Measurements from ENCODE around the gene KLHL17. TPM values are rescaled to one million over a fixed set of nuclear protein-coding genes. Genes with fewer than 3 reads are reported as not detected.
"Not testable (repeated sequence)": the region's sequence is repeated elsewhere in the genome, so short reads cannot be mapped to it uniquely, and the experiment has no call there.

The KLHL17 gene
- total and polyA plus RNA-seq, 10 of the 15 experiments (the other 5 are each of a cell fraction or from before 2014, with no cell fraction given): 0.03 to 30.6 (median 5.3) TPM

DNA sequence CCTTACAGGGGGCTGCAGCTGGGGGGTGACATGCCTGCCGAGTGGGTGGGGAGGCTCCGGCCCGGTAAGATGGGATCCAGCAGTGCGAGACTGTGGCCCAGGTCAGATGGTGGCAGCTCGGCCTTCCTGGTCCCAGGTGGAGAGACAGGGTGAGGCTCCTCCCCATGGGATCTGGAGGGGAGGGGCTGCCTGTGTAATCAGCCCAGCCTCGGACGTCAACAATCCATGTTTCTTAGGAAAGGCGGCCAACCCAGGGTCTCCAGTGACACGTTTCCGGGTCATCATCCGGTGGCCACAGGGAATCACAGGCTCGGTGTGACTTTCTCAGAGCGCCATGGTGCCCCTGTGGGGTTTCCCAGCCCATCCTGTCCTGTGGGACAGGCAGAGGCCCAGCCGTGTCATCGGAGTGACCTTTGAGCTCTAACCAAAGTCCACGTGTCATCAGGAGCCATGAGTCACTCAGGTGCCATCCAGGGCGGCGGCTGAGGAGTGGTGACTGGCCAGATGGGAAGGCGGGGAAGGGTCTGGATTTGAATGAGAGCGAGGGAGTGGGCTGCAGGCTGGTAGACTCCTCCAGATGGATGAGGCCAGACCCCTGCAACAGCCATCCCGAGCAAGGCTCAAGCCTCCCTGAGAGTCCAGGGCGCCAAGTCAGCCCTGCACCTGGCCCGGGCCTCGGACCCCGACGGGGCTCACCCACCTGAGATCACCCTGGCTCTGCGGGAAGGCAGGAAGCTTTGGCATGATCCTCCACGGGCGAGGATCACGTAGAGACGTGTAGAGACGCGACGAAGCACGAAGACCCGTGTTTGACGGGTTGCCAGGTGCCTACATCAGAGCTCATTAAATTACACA, 46.1 kb downstream of the KLHL17 start:
- ChIA-PET RAD21 (ENCODE audit: unreplicated experiment) (interaction anchor here (0.6 to 1.1 kb wide), 2 partner anchors 27 to 206 kb away, joined by 3 to 4 read pairs; no protein-coding TSS in a partner anchor), POLR2A (interaction anchor here (5.4 kb wide), 1 partner anchor 7 kb away, joined by 22 read pairs; the partner anchor contains the start of gene ISG15), CTCF (interaction anchor here (0.8 kb wide), 1 partner anchor 15 kb away, joined by 3 read pairs; no protein-coding TSS in a partner anchor), SMC1A (ENCODE audit: uncharacterized antibody, unreplicated experiment) (interaction anchor here (1.1 kb wide), 1 partner anchor 13 kb away, joined by 4 read pairs; the partner anchor contains the start of gene AGRN)
- BruUV-seq (replicated peaks): no TSS peak
- no peak for FAIRE-seq
- Histone ChIP-seq H3K27ac (ENCODE audit: control insufficient read depth, insufficient read depth) (no peak overlapping the region), H3K4me1 (ENCODE audit: control insufficient read depth, insufficient read depth, low read length) (peaks cover 17% of the 10 kb centered on the region), H3K9me3 (replicated peaks; ENCODE audit: control insufficient read depth, insufficient read depth, low read length) (peaks cover 2% of the 10 kb centered on the region; the same call in 1 of the 3 replicates), H2AFZ (ENCODE audit: control insufficient read depth, low read depth, low read length) (no peak overlapping the region), H3K79me2 (ENCODE audit: control insufficient read depth, insufficient read depth, low read length) (no peaks in the 10 kb centered on the region), H3K36me3 (ENCODE audit: control insufficient read depth in 2 of 2, insufficient read depth in 2 of 2, low read length in 1 of 2) (no peaks in the 10 kb centered on the region), H3K4me2 (ENCODE audit: control insufficient read depth, insufficient read depth) (no peak overlapping the region), H3K27me3 (replicated peaks in 1 of 2; ENCODE audit: control insufficient read depth in 2 of 2, insufficient read depth in 2 of 2, low read length in 1 of 2) (peaks cover 0 to 2% of the 10 kb centered on the region in 2 experiments; a peak in 1 of 4 replicates), H3K4me3 (no peak overlapping the region), H4K20me1 (ENCODE audit: control insufficient read depth, insufficient read depth) (no peaks in the 10 kb centered on the region), H3K9ac (ENCODE audit: control insufficient read depth, insufficient read depth, low read length) (no peak overlapping the region)
- 80% methylated on average over 37 of the region's 37 CpGs for WGBS (ENCODE audit: insufficient coverage, insufficient replicate concordance, low lambda C conversion rate, missing lambda C conversion rate)
- ATAC-seq: no peak
- in situ Hi-C loops (cut with MboI) (no loop called here), intact Hi-C loops (cut with micrococcal nuclease; ENCODE audit: unreplicated experiment) (no loop called here)
- TF ChIP-seq, protein P1, sequence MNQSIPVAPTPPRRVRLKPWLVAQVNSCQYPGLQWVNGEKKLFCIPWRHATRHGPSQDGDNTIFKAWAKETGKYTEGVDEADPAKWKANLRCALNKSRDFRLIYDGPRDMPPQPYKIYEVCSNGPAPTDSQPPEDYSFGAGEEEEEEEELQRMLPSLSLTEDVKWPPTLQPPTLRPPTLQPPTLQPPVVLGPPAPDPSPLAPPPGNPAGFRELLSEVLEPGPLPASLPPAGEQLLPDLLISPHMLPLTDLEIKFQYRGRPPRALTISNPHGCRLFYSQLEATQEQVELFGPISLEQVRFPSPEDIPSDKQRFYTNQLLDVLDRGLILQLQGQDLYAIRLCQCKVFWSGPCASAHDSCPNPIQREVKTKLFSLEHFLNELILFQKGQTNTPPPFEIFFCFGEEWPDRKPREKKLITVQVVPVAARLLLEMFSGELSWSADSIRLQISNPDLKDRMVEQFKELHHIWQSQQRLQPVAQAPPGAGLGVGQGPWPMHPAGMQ (IDR thresholded peaks at IDR 0.05; ENCODE audit: borderline replicate concordance): no peak
- TF ChIP-seq HDAC6 (IDR thresholded peaks at IDR 0.05; ENCODE audit: unreplicated experiment): no peak
- TF ChIP-seq EGR1 (IDR thresholded peaks at IDR 0.05; ENCODE audit: borderline replicate concordance in 1 of 2, low read depth in 2 of 2, low read length in 2 of 2): no peak
- no peak for TF ChIP-seq ZNF207 (IDR thresholded peaks at IDR 0.05; ENCODE audit: borderline replicate concordance)
- TF ChIP-seq, protein P2, sequence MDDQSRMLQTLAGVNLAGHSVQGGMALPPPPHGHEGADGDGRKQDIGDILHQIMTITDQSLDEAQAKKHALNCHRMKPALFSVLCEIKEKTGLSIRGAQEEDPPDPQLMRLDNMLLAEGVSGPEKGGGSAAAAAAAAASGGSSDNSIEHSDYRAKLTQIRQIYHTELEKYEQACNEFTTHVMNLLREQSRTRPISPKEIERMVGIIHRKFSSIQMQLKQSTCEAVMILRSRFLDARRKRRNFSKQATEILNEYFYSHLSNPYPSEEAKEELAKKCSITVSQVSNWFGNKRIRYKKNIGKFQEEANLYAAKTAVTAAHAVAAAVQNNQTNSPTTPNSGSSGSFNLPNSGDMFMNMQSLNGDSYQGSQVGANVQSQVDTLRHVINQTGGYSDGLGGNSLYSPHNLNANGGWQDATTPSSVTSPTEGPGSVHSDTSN (IDR thresholded peaks at IDR 0.05; ENCODE audit: insufficient replicate concordance, low read depth, low read length): no peak
- no peak for TF ChIP-seq RAD51 (IDR thresholded peaks at IDR 0.05)
- TF ChIP-seq LARP7 (IDR thresholded peaks at IDR 0.05): no peak
- no peak for TF ChIP-seq RELB (IDR thresholded peaks at IDR 0.05; ENCODE audit: low read depth)
- no peak for TF ChIP-seq NFIC (IDR thresholded peaks at IDR 0.05; ENCODE audit: low read depth, low read length)
- no peak for TF ChIP-seq ETV6 (conservative IDR thresholded peaks at IDR 0.05 in 1 of 2, IDR thresholded peaks at IDR 0.05 in 1 of 2; ENCODE audit: borderline replicate concordance in 1 of 2, low read depth in 1 of 2)
- DNase-seq (ENCODE audit: low read depth, low spot score): no peak

DNA sequence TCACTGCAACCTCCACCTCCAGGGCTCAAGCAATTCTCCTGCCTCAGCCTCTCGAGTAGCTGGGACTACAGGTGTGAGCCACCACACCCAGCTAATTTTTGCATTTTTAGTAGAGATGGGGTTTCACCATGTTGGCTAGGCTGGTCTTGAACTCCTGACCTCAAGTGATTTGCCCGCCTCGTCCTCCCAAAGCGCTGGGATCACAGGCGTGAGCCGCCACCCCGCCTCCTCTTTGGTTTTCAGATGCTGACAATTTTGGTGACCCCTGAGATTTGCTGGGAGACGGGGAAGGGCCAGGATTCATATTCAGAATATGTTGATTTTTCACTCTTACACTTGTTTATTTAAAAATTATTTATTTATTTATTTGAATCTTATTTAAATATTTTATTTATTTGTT, 49.7 kb downstream of the KLHL17 start:
- H3K4me3 ChIP-seq; H3K27ac ChIP-seq (ENCODE audit: control insufficient read depth, insufficient read depth); H3K27me3 ChIP-seq (replicated peaks in 1 of 2; ENCODE audit: control insufficient read depth in 2 of 2, insufficient read depth in 2 of 2, low read length in 1 of 2); H2AFZ ChIP-seq (ENCODE audit: control insufficient read depth, low read depth, low read length); in situ Hi-C loops (cut with MboI); H3K9ac ChIP-seq (ENCODE audit: control insufficient read depth, insufficient read depth, low read length); RAD21 ChIA-PET (ENCODE audit: unreplicated experiment); H3K4me2 ChIP-seq (ENCODE audit: control insufficient read depth, insufficient read depth); BruUV-seq (replicated peaks); H4K20me1 ChIP-seq (ENCODE audit: control insufficient read depth, insufficient read depth); ATAC-seq; H3K9me3 ChIP-seq (replicated peaks; ENCODE audit: control insufficient read depth, insufficient read depth, low read length); intact Hi-C loops (cut with micrococcal nuclease; ENCODE audit: unreplicated experiment); DNase-seq (ENCODE audit: low read depth, low spot score); H3K36me3 ChIP-seq (ENCODE audit: control insufficient read depth in 2 of 2, insufficient read depth in 2 of 2, low read length in 1 of 2); SMC1A ChIA-PET (ENCODE audit: uncharacterized antibody, unreplicated experiment); FAIRE-seq: not testable (repeated sequence)
- WGBS (ENCODE audit: insufficient coverage, insufficient replicate concordance, low lambda C conversion rate, missing lambda C conversion rate): 83% methylated on average over 8 of the region's 8 CpGs
- Histone ChIP-seq H3K79me2 (ENCODE audit: control insufficient read depth, insufficient read depth, low read length) (peaks cover 18% of the 10 kb centered on the region), H3K4me1 (ENCODE audit: control insufficient read depth, insufficient read depth, low read length) (peaks cover 13% of the 10 kb centered on the region)
- ChIA-PET CTCF (interaction anchor here (1.4 kb wide), 1 partner anchor 9 kb away, joined by 3 read pairs; no protein-coding TSS in a partner anchor), POLR2A (interaction anchor here (1.4 kb wide), 1 partner anchor 8 kb away, joined by 3 read pairs; no protein-coding TSS in a partner anchor)
